ENCODE data around the gene CNTN2.

DNA sequence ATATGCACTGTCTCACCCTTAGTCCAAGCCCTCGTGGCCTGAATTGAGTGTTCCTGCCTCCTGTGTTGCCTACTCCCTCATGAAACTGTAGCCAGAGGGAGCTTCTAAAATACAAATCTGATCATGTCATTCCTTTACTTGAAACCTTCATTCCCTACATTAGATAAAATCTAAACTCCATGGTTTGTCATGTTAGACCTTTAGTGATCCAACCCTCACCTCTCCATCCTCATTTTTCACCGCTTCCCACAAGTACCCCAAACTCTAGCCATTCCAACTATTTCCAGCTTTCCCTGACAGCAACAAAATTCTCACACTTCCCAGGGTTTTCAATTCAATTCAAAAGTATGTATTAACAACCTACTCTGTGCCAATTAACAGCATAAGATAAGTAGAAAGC, 18.3 kb upstream of the CNTN2 start:
- TF ChIP-seq, protein P1, sequence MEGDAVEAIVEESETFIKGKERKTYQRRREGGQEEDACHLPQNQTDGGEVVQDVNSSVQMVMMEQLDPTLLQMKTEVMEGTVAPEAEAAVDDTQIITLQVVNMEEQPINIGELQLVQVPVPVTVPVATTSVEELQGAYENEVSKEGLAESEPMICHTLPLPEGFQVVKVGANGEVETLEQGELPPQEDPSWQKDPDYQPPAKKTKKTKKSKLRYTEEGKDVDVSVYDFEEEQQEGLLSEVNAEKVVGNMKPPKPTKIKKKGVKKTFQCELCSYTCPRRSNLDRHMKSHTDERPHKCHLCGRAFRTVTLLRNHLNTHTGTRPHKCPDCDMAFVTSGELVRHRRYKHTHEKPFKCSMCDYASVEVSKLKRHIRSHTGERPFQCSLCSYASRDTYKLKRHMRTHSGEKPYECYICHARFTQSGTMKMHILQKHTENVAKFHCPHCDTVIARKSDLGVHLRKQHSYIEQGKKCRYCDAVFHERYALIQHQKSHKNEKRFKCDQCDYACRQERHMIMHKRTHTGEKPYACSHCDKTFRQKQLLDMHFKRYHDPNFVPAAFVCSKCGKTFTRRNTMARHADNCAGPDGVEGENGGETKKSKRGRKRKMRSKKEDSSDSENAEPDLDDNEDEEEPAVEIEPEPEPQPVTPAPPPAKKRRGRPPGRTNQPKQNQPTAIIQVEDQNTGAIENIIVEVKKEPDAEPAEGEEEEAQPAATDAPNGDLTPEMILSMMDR (optimal IDR thresholded peaks at IDR 0.05 in 1 of 3, IDR thresholded peaks at IDR 0.05 in 1 of 3, conservative IDR thresholded peaks at IDR 0.05 in 1 of 3; ENCODE audit: extremely low read depth in 1 of 3, insufficient read depth in 2 of 3, low read length in 3 of 3), result no peak
- no peak for TF ChIP-seq EZH2 (IDR thresholded peaks at IDR 0.05; ENCODE audit: low read length)
